Cardiac septum (tissue), 1 donor: ENCODE results near the gene ITPKC. TPM values are rescaled to one million over a fixed set of nuclear protein-coding genes. Genes with fewer than 3 reads are reported as not detected.
"Not testable (repeated sequence)": the region's sequence is repeated elsewhere in the genome, so short reads cannot be mapped to it uniquely, and the experiment has no call there.

Source experiments
- DNase-seq: peaks from one replicate; pipeline ENCODE4 v3.0.0-alpha.2; 2020; ENCODE audit warnings: low spot score
- intact Hi-C: fragments of 100-400 bp; cut with DNase I; formaldehyde crosslinking; loops from one replicate; pipeline ENCODE4 v1.14.0; 2022
- total RNA-seq: library from RNA; stranded (reverse); fragmentation: NEBNext Ultra II Directional; extraction: Animal tissue kit (Norgen Biotek cat#: 25700); gene quantifications from one replicate; pipeline ENCODE4 v1.2.1, GENCODE V29; 2021
- donor health status: DM: no; HTN: no; CAD: no.

ITPKC gene
- total RNA-seq, 1 donor from 2014 or later = 10.0 TPM

DNA sequence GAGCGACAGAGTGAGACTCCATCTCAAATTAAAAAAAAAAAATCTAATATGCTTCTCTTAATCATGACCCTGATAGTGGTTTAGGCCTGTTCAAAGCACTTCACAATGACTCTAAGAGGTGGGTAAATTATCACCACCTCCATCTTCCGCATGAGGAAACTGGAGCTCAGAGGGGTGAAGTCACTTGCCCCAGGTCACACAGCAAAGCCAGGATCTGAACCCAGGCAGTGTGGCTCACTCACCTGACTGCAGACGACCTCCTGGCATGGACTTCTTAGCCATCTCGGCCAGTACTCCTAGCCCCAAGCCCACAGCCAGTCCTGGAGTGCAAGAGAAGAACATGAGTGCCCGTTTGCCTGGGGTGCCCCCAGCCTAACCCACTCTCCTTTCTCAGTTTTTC lies 7.1 kb upstream of the ITPKC start:
- intact Hi-C loops = loop anchor here (10.0 kb wide), 2 partner anchors 265 to 1295 kb away; partner anchors contain the start of genes PLEKHG2 and SERTAD3
- DNase-seq = no peak

- no peak for DNase-seq
- intact Hi-C loops = loop anchor here (2.0 to 10.0 kb wide), 3 partner anchors 37 to 1299 kb away; partner anchors contain the start of genes ACTMAP, PLEKHG2, SERTAD3 and SNRPA
These were observed 3.0 kb upstream of the ITPKC start for GRCh38 chr19:40713939-40714338.

- intact Hi-C loops = loop anchor here (1.0 to 10.0 kb wide), 5 partner anchors 23 to 1300 kb away; partner anchors contain the start of genes ACTMAP, LTBP4, PLEKHG2 and SERTAD3
- DNase-seq = peak; percentile 97
These were observed 2.2 kb upstream of the ITPKC start for GRCh38 chr19:40714441-40715299.

DNA sequence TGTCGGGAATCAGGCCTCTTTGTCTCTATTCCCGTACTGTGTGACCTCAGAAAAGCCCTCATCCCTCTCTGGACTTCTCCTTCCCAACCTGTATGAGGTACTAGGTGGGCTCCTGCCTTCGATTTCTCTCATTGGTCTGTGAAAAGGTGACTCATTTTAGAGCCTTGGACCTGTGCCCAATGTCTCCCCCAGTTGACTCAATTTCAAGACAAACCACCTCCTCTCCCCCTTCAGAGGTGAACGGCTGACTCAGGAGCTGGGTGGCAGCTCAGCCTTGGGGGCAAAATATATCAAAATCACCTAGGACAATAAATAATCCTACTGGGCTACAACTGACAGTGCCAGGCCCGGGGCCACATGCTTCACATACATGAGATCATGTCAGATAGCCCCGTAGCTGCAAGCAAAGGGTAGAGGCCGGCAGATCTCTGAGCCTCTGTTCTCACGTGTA lies 856 bp upstream of the ITPKC start:
- intact Hi-C loops = loop anchor here (1.0 to 10.0 kb wide), 5 partner anchors 53 to 1301 kb away; partner anchors contain the start of genes LTBP4, PLEKHG2 and SERTAD3
- no peak for DNase-seq

DNA sequence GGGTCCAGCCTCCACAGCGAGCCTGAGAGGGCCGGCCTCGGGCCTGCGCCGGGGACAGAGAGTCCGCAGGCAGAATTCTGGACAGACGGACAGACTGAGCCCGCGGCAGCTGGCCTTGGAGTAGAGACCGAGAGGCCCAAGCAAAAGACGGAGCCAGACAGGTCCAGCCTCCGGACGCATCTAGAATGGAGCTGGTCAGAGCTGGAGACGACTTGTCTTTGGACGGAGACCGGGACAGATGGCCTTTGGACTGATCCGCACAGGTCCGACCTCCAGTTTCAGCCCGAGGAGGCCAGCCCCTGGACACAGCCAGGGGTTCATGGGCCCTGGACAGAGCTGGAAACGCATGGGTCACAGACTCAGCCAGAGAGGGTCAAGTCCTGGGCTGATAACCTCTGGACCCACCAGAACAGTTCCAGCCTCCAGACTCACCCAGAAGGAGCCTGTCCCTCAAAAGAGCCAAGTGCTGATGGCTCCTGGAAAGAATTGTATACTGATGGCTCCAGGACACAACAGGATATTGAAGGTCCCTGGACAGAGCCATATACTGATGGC lies 490 bp downstream of the ITPKC start:
- intact Hi-C loops = loop anchor here (5.0 to 10.0 kb wide), 3 partner anchors 115 to 1303 kb away; partner anchors contain the start of genes LTBP4, PLEKHG2 and SERTAD3
- peak; percentile 81 for DNase-seq

DNA sequence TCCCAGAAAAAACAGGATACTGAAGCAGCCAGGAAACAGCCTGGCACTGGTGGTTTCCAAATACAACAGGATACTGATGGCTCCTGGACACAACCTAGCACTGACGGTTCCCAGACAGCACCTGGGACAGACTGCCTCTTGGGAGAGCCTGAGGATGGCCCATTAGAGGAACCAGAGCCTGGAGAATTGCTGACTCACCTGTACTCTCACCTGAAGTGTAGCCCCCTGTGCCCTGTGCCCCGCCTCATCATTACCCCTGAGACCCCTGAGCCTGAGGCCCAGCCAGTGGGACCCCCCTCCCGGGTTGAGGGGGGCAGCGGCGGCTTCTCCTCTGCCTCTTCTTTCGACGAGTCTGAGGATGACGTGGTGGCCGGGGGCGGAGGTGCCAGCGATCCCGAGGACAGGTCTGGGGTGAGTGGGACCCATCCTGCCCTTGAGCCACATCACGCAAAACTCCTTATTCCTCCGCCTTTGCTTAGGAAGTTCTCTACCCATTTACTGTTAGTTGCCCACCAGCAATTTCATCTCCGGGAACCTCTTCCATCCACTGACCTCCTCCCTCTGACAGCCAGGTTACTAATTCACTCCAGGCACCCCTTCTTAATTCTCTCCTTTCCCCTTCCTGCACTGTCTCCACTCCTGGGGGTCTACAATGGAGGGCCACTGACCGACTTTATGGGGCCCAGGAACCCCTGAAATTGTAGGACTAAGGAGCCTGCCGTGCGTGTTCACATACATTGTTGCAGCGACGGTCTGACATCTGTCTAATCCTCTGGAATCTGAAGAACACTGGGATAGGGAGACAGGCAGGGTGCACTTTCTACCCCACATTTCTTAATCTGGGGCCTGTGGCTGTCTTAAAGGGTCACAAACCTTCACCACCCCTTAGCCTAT lies 1.2 kb downstream of the ITPKC start:
- no peak for DNase-seq
- intact Hi-C loops = loop anchor here (5.0 to 10.0 kb wide), 3 partner anchors 116 to 1303 kb away; partner anchors contain the start of genes LTBP4, PLEKHG2 and SERTAD3

DNA sequence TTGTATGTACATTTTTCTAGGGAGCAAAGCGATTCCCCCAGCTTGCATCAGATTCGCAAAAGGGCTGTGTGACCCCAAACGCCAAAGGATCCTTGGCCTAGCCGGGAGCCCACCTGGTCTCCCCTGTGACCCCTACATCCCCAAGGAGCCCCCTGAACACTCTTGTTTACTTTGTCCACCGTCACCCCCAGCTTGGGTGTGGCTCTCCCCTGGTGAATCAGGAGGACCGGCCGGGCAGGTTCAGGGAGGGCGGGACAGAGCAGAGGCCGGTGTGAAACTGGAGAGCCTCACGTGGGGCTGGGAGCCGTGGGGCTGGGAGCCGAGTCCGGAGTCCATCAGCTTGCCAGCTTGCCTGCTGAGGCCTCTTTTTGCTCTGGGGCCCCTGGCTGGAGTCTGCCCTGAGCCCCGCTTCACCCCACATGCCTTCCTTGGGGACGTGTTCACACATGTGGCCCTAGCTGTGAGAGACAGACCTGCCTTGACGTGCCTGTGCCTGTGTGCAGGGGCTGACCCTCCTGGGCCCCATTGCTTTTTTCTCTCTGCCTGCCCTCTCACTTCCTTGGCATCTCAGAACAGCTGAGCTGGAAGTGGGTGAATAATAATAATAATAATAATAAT lies 2.0 kb downstream of the ITPKC start:
- intact Hi-C loops = loop anchor here (5.0 to 10.0 kb wide), 3 partner anchors 117 to 1304 kb away; partner anchors contain the start of genes LTBP4, PLEKHG2 and SERTAD3

DNA sequence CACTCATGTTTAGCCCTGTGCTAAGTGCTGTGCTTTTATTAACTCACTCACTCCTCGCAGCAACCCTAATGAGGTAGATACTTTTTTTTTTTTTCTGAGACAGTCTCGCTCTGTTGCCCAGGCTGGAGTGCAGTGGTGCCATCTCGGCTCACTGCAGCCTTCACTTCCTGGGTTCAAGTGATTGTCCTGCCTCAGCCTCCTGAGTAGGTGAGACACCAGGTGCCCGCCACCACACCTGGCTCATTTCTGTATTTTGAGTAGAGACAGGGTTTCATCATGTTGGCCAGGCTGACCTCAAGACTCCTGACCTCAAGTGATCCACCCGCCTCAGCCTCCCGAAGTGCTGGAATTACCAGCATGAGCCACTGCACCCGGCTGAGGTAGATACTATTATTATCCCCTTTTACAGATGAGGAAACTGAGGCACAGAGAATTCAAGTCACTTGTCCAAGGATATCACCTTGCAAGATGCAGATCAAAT lies 2.5 kb downstream of the ITPKC start:
- intact Hi-C loops = loop anchor here (5.0 to 10.0 kb wide), 3 partner anchors 117 to 1305 kb away; partner anchors contain the start of genes LTBP4, PLEKHG2 and SERTAD3

More for the DNA sequence above, 2.0 kb downstream of the ITPKC start:
- DNase-seq = peak; percentile 87

DNA sequence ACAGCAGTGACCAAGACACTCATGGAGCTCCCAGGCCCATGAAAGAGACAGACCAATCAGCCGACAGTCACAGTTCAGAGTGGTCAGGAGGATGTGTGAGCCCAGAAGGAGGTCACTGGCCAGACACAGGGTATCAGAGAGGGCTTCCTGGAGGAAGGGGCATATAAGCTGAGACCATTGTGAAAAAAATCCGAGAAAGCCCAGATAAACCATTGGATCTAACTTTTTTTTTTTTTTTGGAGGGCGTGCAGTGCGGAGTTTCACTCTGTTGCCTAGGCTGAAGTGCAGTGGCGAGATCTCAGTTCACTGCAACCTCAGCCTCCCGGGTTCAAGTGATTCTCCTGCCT lies 4.2 kb downstream of the ITPKC start:
- intact Hi-C loops = no loop called here
- DNase-seq = no peak

More for the DNA sequence above, 2.5 kb downstream of the ITPKC start:
- no peak for DNase-seq

DNA sequence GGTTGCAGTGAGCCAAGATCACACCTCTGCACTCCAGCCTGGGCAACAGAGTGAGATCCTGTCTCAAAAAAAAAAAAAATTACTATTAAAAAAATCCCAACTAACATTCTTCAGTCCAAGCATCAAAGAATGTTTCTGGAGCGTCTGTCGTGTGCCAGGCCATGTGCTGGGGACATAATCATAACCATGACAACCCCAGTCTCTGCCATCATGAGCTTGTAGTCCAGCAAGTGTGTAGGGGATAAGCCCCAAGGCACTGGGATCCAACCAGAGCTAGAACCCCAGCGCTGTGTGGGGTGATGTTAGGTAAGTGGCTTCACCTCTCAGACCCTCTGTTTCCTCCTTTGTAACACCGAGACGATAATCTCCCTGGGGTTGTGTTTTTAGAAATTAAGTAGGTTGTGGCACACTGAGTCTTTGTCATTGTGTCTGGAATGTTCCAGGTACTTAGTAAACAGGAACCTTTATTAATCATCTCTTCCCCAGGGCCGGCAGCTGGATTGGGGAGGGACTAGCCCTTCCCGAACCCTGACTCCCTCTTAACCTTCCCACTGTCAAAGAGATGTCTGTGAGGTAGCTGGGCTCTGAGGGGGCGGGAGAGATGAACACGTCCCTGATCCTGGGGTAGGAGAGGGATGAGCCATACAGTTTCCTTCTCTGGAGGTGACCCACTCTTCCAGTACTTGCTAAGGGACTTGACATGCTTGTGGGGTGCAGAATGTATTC lies 5.2 kb downstream of the ITPKC start:
- DNase-seq = no peak
- intact Hi-C loops = no loop called here

DNA sequence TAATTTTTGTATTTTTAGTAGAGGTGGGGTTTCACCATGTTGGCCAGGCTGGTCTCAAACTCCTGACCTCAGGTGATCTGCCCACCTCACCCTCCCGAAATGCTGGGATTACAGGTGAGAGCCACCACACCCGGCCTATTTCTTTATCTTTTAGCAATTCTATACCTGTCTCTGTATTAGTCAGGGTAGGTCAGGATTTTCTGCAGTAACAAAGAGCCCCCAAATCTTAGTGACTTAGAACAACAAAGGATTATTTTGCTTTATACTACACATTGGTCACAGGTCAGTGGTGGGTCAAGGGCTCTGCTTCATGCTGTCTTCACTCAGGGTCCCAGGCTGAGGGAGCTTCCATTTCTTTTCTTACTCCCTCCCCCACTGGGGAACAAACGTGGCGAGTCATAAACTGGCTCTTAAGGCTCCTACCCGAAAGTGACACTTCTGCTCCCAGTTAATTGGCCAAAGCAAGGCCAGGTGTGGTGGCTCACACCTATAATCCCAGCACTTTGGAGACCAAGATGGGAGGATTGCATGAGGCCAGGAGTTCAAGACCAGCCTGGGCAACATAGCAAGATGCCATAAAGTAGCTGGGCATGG lies 6.8 kb downstream of the ITPKC start:
- no peak for DNase-seq
- intact Hi-C loops = no loop called here

DNA sequence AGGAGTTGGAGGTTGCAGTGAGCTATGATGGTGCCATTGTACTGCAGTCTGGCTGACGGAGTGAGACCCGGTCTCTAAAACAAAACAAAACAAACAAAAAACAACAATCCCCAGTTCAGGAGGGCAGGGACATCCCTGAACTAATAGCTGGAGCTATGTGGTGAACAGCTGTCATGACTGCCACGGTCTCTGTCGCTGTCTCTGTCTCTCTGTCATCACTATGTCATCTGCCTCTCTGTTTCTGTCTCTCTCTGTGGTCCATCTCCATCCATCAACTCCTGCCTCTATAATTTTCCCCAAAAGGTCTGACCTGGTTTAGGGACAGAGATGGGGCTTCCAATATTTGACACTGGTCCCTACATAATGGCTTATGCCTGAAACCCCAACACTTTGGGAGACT lies 7.4 kb downstream of the ITPKC start:
- no peak for DNase-seq
- intact Hi-C loops = no loop called here

DNA sequence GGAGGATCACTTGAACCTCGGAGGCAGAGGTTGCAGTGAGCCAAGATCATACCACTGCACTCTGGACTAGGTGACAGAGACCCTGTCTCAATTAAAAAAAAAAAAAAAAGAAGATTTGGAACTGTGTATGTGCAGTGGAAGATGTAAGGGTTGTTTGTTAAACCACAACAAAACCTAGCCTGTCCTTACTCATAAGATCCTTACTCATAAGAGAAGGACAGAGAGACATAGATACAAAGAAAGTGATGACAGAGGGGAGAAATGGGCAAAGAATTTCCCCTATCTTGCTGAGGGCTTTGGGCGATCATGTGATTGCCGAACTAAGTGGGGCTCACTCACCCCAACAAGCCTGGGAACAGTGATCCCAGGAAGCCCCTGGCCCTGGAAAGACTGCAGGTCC lies 7.9 kb downstream of the ITPKC start:
- intact Hi-C loops = no loop called here
- DNase-seq = no peak

DNA sequence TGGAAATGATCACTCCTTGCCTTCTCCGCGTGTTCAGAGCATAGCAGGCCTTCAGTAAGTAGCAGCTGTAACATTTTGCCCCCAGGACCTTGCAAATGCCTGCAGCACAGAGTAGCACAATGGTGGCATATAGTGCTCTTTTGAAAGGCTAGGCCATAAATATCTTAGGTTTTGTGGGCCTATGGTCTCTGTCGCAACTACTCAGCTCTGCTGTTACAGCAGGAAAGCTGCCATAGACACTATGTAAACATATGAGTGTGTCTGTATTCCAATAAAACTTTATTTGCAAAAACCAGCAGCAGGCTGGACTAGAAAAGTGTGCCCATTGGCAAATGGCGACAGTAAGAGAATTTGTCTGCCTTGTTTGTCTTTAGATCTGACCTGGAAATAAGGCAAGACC lies 9.4 kb downstream of the ITPKC start:
- intact Hi-C loops = no loop called here

GRCh38 chr19:40730065-40730464 lies 13.2 kb downstream of the ITPKC start:
- intact Hi-C loops, DNase-seq: not testable (repeated sequence)

More for the DNA sequence above, 9.4 kb downstream of the ITPKC start:
- no peak for DNase-seq

DNA sequence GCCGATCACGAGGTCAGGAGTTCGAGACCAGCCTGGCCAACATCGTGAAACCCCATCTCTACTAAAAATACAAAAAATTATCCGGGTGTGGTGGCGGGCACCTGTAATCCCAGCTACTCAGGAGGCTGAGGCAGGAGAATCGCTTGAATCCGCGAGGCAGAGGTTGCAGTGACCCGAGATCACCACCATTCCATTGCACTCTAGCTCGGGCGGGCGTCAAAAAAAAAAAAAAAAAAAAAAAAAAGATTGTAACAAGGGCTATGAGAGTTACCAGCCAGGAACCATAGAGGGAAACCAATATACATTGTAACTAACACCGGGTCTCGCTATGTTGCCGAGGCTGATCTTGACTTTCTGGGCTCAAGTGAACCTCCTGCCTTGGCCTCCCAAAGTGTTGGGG lies 15.4 kb downstream of the ITPKC start:
- DNase-seq, intact Hi-C loops: not testable (repeated sequence)

GRCh38 chr19:40733149-40733548 lies 16.2 kb downstream of the ITPKC start:
- DNase-seq = no peak
- intact Hi-C loops = no loop called here
